GM12872 (cell line): ENCODE measurements around the gene ZNF24.

Experiments used
- CTCF ChIP-seq: IDR thresholded peaks from 3 replicates; pipeline ENCODE4 v1.5.1; 2011; ENCODE audit warnings: low read depth, mild to moderate bottlenecking, low read length, moderate library complexity; ENCODE audit not compliant: insufficient read depth

Gene ZNF24

DNA sequence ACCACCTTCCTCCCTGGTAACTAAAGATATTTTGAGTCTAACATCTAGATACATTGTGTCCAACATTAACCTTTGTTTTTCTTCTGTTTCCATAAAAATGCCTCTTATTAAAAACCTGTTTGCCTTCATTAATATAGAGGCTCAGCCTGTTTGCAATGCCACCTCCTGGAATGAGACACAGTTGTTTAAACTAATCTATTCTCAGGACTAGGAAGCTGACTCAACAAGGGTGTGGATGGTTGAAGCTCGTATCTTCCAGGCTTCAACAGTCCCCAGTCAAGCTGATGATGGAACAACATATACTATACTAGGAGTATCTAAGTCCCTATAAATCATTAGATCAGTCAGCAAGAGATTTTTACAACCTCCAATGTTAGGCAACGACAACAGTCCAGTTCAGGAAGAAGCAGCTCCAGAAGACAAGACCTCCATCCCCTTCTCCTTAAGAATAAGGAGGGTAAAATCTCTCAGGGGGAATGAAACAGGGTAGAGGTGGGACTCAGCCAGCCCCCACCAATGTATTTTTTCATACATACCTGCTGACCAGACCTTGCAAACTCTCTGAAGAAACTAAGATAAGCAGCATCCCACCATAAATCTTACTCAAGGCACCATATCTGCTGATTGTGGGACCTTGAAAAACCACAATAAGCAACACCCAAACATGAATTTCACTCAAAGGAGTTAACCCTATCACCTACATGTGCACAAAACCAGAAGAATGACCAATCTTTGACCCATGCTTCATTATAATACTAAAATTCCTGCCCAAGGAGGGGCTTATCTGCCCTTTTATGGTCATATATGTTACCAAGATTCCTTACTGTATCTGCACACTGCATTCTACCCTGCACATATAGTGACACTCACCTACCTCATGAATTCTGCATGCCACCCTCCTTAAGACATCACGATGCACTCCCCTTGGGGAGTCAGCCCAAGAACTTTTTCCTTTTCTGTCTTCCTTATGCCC lies 21.4 kb downstream of the ZNF24 start:
- TF ChIP-seq CTCF = no peak

- no peak for TF ChIP-seq CTCF
Measured at GRCh38 chr18:35311496-35311895, 32.7 kb downstream of the ZNF24 start.

- no peak for TF ChIP-seq CTCF
Measured at GRCh38 chr18:35306588-35307250, 37.5 kb downstream of the ZNF24 start.

- TF ChIP-seq CTCF = no peak
Measured at GRCh38 chr18:35303610-35304009, 40.6 kb downstream of the ZNF24 start.

GRCh38 chr18:35296060-35296459 lies 48.2 kb downstream of the ZNF24 start:
- TF ChIP-seq CTCF = no peak

DNA sequence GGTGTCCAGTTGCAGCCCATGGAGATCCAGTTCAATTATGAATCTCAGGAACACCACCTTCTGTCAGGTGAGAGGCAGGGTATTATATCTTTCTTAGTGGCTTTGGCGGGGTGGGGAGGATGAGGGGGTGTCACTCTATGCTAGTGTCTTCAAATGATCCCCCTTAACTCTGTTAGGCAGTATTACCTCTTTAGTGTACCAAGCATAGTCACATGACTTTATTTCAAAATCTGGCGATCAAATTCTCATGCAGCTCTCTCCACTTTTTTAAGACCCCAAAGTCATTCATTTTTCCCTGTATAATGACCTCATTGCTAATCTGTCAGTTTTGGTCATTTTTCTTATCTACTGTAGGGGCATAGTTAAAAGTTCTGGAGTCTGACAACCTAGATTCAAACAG lies 53.1 kb downstream of the ZNF24 start:
- no peak for TF ChIP-seq CTCF

DNA sequence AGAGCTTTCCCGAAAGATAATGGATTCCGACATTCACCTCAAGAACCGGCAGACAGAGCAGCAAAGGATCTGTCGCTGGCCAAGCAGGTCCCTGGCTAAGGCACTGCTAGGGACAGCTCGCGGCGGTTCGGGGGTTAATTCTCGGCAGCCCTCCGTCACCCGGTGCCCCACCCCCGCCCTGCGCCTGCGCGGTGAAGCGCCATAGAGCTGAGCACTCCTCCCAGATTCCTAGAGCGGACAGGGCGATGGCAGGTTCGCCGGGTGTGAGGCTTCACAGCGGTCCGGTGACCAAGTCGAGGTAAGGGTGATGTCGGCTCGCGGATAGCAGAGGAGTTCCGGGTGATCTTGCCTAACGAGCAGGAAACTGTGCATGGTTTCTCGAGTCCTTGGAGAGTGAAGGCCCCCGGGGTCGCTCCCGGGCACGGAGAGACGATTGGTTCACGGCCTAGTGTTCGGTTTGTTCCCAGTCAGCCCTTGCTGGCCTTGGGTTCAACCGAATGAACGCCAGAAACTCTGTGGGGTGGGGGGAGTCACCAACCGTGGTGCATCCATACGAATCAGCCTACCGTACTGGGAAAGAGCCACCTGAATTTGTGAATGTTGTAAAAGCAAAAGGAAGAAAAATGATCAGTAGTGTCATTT lies 54.0 kb downstream of the ZNF24 start, which contains the start of gene ZSCAN30:
Gene ZSCAN30, minus strand, starts transcription at position 136 of the 642 bp plus-strand sequence. CDS start 25,877 bp downstream, outside the sequence.
- TF ChIP-seq CTCF = no peak
